ENCODE measurements around the gene NIF3L1. TPM values are rescaled to one million over a fixed set of nuclear protein-coding genes. Genes with fewer than 3 reads are reported as not detected.
A peak's percentile ranks its signal among the peaks of the same experiment; 100 is the strongest.

NIF3L1 gene
- total and polyA plus RNA-seq, 2 of the 13 experiments (the other 11 are each of a cell fraction or from before 2014, with no cell fraction given) = 67.9 to 75.2 TPM

DNA sequence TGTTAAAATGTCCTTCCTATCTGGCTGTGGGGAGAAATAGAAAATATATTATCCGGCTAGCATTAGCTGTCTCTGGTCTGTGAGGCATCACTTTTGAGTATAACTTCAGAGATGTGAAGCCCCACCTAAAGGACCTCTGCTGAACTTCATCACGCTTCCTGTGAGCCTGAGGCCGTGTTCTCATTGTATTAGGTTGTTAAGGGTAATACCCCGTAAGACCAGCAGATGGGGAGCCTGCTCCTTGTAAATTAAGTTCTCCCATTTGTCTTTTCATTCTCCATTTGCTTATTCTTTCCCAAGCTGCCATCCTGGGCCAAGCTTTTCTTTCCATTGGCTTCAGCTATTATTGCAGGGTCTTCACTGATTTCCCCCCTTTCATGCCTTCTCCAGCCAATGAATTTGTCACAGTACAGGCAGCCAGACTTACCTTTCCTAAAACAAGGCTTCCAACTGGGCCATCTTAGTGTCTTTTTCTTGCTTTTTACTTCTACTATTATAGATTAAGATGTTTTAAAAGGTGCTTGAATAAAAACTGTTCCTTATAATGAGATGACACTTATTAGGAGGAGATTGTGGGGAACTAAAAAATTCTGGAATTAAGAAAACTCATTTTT lies 12.4 kb downstream of the NIF3L1 start (continued):
- TF ChIP-seq, protein P1, sequence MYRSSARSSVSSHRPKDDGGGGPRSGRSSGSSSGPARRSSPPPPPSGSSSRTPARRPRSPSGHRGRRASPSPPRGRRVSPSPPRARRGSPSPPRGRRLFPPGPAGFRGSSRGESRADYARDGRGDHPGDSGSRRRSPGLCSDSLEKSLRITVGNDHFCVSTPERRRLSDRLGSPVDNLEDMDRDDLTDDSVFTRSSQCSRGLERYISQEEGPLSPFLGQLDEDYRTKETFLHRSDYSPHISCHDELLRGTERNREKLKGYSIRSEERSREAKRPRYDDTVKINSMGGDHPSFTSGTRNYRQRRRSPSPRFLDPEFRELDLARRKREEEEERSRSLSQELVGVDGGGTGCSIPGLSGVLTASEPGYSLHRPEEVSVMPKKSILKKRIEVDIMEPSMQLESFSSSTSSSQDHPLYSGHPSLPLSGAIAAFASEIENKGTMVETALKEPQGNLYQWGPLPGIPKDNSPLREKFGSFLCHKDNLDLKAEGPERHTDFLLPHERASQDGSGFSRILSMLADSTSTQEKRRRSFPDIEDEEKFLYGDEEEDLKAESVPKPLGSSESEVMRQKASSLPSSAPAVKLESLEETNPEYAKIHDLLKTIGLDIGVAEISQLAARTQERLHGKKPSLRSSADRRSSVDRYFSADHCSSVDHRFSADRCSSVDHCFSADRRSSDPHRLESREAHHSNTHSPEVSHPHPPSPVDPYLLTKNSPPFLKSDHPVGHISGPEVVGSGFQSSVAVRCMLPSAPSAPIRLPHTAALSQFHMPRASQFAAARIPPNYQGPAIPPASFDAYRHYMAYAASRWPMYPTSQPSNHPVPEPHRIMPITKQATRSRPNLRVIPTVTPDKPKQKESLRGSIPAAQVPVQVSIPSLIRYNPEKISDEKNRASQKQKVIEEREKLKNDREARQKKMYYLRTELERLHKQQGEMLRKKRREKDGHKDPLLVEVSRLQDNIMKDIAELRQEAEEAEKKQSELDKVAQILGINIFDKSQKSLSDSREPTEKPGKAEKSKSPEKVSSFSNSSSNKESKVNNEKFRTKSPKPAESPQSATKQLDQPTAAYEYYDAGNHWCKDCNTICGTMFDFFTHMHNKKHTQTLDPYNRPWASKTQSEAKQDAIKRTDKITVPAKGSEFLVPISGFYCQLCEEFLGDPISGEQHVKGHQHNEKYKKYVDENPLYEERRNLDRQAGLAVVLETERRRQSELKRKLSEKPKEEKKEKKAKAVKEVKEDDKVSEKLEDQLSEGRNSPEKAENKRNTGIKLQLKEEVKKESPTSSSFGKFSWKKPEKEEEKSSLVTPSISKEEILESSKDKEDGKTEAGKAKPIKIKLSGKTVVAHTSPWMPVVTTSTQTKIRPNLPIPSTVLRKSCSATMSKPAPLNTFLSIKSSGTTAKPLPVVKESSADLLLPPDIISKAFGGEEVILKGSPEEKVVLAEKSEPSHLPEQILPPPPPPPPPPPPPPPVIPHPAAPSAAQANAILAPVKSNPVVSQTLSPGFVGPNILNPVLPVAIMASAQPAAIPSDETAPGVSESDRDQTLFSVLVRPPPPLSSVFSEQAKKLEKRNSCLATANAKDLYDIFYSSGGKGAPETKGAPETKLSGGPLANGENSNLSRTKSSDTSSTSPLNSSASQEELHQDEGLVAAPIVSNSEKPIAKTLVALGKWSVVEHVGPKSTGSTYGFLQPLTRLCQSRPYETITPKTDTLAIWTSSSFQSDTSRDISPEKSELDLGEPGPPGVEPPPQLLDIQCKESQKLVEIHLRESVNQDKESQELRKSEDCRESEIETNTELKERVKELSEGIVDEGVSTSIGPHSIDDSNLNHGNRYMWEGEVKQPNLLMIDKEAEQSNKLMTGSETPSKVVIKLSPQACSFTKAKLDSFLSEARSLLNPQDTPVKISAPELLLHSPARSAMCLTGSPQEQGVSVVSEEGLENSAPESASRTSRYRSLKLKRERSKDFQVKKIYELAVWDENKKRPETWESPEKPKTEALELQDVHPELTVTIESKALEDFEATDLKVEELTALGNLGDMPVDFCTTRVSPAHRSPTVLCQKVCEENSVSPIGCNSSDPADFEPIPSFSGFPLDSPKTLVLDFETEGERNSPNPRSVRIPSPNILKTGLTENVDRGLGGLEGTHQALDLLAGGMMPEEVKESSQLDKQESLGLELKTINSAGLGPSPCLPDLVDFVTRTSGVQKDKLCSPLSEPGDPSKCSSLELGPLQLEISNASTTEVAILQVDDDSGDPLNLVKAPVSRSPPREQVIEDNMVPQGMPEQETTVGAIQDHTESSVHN (CRISPR knock-in tag; IDR thresholded peaks at IDR 0.05) = no peak
- TF ChIP-seq TARDBP (CRISPR knock-in tag; IDR thresholded peaks at IDR 0.05) = no peak
- no peak for TF ChIP-seq NCOR1 (IDR thresholded peaks at IDR 0.05; ENCODE audit: borderline replicate concordance, low read length)
- no peak for TF ChIP-seq SRSF4 (IDR thresholded peaks at IDR 0.05; ENCODE audit: low read depth, low read length, poor library complexity, severe bottlenecking)
- TF ChIP-seq HOMEZ (CRISPR knock-in tag; IDR thresholded peaks at IDR 0.05; ENCODE audit: low read depth) = peak; percentile 65; the same call in 1 of the 2 replicates
- TF ChIP-seq ZNF556 (CRISPR knock-in tag; IDR thresholded peaks at IDR 0.05; ENCODE audit: borderline replicate concordance) = no peak
- TF ChIP-seq SNAPC2 (CRISPR knock-in tag; IDR thresholded peaks at IDR 0.05) = no peak
- peak; percentile 48 to 66; a peak in 3 of 4 replicates for TF ChIP-seq HMGXB4 (CRISPR knock-in tag; IDR thresholded peaks at IDR 0.05; ENCODE audit: borderline replicate concordance in 1 of 2, low read depth in 1 of 2)
- TF ChIP-seq SRF (IDR thresholded peaks at IDR 0.05; ENCODE audit: low read depth, low read length) = no peak
- 0 out of 2 replicates have a peak, but pooled peaks have one; percentile 63 for TF ChIP-seq ZNF614 (CRISPR knock-in tag; IDR thresholded peaks at IDR 0.05; ENCODE audit: borderline replicate concordance)
- no peak for TF ChIP-seq REL (CRISPR knock-in tag; conservative IDR thresholded peaks at IDR 0.05)
- no peak for TF ChIP-seq SYNCRIP (IDR thresholded peaks at IDR 0.05; ENCODE audit: insufficient read depth, low read depth, low read length)
- no peak for TF ChIP-seq ZFP36 (IDR thresholded peaks at IDR 0.05; ENCODE audit: borderline replicate concordance, low read depth, low read length, partially characterized antibody)
- TF ChIP-seq, protein P2, sequence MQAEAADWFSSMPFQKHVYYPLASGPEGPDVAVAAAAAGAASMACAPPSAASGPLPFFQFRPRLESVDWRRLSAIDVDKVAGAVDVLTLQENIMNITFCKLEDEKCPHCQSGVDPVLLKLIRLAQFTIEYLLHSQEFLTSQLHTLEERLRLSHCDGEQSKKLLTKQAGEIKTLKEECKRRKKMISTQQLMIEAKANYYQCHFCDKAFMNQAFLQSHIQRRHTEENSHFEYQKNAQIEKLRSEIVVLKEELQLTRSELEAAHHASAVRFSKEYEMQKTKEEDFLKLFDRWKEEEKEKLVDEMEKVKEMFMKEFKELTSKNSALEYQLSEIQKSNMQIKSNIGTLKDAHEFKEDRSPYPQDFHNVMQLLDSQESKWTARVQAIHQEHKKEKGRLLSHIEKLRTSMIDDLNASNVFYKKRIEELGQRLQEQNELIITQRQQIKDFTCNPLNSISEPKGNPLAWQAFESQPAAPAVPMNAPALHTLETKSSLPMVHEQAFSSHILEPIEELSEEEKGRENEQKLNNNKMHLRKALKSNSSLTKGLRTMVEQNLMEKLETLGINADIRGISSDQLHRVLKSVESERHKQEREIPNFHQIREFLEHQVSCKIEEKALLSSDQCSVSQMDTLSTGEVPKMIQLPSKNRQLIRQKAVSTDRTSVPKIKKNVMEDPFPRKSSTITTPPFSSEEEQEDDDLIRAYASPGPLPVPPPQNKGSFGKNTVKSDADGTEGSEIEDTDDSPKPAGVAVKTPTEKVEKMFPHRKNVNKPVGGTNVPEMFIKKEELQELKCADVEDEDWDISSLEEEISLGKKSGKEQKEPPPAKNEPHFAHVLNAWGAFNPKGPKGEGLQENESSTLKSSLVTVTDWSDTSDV (CRISPR knock-in tag; IDR thresholded peaks at IDR 0.05) = no peak
